IPS DF 19.7 (cell line): ENCODE results near the gene BUB1B.

Experiments used
- DNase-seq: peaks from one replicate; pipeline ENCODE4 v3.0.0-alpha.2; 2013; ENCODE audit warnings: low read depth, low spot score

Gene BUB1B

GRCh38 chr15:40240619-40241221, 79.9 kb downstream of the BUB1B start:
- DNase-seq = no peak

- DNase-seq = no peak
These were observed 80.7 kb downstream of the BUB1B start for GRCh38 chr15:40241269-40242212.

- DNase-seq = no peak
These were observed 81.3 kb downstream of the BUB1B start for GRCh38 chr15:40242213-40242599.

GRCh38 chr15:40242601-40243000, 81.7 kb downstream of the BUB1B start:
- DNase-seq = no peak

DNA sequence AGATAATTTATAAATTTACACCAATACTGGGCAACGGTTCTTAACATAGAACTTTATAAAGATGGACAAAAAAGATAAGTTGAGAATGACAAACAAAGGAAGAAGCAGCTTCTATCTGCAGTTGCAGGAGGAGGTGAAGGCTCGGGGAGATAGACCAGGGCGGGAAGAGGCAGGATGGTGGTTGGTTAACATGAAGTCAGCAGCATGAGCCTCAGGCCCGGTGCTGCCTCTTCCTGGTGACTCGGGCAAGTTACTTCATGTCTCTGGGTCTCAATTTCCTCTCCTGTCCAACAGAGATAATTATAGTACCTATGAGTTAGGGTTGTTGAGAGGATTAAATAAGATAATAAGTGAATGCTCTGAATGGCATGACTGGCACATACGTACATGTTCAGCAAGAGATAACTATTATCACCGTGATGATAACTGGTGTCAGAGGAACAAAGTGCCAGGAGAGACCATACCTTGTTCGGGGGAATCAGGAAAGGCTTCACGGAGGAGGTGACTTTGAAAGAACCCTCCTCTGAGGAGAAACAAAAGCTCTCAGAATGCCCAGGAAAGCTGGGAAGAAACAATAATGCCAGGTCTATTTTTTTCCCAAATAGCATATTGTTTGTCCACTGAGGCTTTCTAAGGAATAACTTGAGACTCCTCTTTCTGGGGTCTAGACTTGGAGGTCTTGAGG, 82.4 kb downstream of the BUB1B start:
- DNase-seq = no peak

DNA sequence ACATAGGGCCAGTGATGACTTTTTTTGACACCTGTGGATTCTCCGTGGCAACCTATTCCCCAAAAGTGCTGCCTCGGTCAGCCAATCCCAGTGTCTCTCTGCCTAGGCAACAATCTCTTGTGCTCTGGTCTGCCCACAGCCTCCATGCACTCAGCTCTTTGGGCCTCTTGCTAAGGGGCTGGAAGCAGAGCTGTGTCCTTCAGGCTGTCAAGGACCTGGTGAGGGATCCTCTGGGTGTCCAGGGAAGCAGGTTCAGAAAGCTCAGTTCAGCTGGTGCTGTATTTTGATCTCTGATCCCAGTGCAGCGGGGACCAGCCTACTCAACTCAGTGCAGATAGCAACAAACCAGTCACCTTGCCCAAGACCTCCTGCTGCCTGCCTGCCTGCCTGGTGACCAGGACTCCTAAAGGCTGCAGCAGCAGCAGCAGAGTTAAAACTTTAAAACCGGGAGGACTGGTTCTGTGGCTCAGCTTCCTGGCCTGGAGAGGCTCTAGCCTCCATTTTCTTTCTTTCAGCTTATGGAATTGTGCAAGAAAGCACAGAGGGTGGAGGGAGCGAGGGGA, 84.2 kb downstream of the BUB1B start:
- DNase-seq = no peak

- no peak for DNase-seq
These were observed 85.0 kb downstream of the BUB1B start for GRCh38 chr15:40245666-40246450.

- no peak for DNase-seq
These were observed 85.8 kb downstream of the BUB1B start for GRCh38 chr15:40246496-40247280.

DNA sequence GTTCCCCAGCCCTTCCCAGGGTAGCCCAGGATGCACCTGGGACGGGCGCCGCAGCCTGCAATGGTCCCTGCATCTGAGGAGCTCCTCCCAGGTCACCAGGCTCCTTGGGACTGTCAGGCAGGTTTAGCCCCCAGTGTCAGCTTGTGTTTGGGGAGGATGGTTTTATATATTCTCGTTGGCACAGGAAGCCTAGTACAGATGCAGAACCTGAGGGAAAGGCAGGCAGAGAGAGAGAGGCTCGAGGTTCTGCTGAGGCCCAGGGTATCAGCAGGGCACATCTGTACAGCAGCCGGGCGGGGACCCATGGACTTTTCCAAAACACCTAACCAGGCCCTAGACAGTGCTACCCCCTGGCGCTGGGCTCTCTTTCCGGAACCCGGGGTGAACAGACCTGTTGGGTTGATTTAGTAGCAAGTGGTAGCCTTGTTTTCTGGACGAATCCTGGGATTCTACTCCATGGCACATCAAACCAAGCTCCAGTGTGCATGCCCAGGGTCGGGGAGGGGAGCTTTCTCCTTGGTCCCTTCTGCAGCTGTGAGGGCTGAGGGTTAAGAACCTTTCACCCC, 86.6 kb downstream of the BUB1B start:
- no peak for DNase-seq

DNA sequence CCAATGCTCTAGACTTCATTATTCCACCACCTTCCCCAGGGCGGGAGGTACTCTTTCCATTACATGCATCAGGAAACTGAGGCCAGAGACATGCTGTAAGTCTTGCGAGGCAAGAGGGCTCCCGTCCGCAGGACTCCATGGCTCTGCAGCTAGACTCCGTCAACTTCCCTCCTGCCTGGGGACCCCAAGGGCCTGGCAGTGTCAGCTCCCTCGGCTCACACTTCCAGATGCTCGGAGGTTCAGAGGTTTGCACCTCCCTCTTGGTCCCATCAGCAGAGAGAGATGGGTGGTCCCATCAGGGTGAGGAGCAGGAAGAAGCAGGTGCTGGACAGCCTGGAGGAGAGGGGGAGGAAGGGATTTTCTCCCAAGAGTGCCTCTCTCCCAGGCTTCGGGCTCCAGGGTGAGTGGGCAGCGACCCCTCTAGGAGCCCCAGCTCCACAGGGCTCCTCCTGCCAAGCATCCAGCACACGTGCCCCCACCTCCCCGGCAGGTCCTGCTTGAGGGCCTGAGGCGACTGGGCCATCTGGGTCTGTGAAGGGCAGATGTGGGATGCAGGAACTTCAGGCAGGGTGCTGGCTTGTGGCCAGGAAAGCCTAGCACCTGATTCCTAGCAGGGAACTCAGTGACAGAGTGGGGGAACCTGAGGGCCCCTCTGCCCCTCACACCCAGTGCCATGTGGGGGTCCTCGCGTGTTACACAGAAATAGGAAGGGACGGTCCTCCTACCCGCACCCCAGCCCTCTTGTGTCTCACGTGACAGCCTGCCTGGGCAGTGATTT, 87.3 kb downstream of the BUB1B start:
- DNase-seq = no peak

- DNase-seq = no peak
These were observed 88.8 kb downstream of the BUB1B start for GRCh38 chr15:40249477-40250303.

GRCh38 chr15:40250304-40250656, 89.4 kb downstream of the BUB1B start:
- DNase-seq = no peak

- no peak for DNase-seq
These were observed 90.1 kb downstream of the BUB1B start for GRCh38 chr15:40250771-40251483.

- DNase-seq = no peak
These were observed 90.7 kb downstream of the BUB1B start for GRCh38 chr15:40251486-40252140.

GRCh38 chr15:40252141-40252437, 91.2 kb downstream of the BUB1B start:
- DNase-seq = no peak

- DNase-seq = no peak
These were observed 91.7 kb downstream of the BUB1B start for GRCh38 chr15:40252438-40253166.

DNA sequence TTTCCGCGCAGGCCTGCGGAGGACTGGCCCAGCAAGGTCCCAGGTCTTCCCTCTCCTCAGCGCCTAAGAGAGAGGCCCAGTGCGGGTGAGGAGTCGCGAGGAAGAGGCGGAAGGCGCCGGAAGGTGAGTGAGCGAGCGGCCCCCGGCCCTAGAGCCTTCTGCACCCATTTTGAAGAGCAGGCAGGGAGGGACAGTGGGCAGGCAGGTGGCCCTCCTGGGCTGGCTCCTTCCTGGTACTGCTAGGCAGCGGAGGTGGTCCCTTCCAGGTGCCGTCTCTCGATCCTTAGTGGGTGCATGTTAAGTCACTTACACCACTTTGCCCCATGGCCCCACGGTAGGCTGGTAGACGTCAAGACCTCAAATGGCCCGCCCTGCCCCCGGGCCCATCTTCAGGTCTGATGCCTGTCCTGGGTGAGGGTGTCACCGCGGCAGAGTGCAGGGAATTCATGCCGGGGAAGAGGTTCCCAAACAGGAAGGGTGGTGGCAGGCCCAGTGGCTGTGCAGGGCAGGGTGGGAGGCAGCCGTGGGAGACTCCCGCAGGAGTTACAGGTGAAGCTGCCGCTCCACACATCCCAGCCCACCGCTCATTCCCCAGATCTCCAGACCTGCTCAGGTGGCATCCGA, 92.4 kb downstream of the BUB1B start:
- DNase-seq = no peak
